HG03280 (cell line): Measurements from ENCODE around the gene DIP2C.
"Not testable (repeated sequence)": the region's sequence is repeated elsewhere in the genome, so short reads cannot be mapped to it uniquely, and the experiment has no call there.

ENCODE experiments used
- ATAC-seq: cut with Tn5 transposase; IDR thresholded peaks from one replicate; pipeline ENCODE4 v1.9.1; 2021; ENCODE audit warnings: mild to moderate bottlenecking, moderate library complexity; ENCODE audit not compliant: unreplicated experiment

The DIP2C gene

GRCh38 chr10:689452-690371, at the start of gene DIP2C:
Gene DIP2C, minus strand, starts transcription at chr10:689668. Its CDS starts 90 bp downstream, at chr10:689578.
- ATAC-seq = no peak

DNA sequence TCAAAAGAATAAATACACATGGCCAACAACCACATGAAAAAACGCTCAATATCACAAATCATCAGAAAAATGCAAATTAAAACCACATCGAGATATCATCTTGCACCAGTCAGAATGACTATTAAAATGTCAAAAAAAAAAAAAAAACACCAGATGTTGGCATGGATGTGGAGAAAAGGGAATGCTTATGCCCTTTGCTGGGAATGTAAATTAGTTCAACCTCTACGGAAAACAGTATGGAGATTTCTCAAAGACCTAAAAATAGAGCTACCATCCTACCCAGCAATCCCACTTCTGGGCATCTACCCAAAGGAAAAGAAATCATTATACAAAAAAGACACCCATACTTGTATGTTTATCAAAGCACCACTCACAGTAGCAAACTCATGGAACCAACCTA, 45.0 kb upstream of the DIP2C start:
- no peak for ATAC-seq

GRCh38 chr10:733086-733485, 43.6 kb upstream of the DIP2C start:
- ATAC-seq = no peak

- no peak for ATAC-seq
These were observed 39.7 kb upstream of the DIP2C start for GRCh38 chr10:729213-729612.

DNA sequence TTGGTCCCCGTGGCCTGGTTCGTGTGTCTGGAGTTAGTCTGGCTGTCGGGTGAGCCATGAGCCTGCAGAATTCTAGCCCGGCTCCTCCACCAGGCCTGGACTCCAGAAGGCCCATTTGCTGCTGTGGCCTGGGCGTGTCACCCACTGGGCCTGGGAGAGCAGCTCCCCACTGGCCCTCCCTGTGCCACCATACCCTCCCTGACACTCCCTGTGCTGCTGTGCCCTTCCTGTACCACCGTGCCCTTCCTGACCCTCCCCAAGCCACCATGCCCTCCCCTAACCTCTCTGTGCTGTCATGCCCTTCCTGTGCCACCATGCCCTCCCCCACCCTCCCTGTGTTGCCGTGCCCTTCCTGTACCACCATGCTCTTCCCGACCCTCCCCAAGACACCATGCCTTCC, 39.1 kb upstream of the DIP2C start:
- ATAC-seq = no peak

DNA sequence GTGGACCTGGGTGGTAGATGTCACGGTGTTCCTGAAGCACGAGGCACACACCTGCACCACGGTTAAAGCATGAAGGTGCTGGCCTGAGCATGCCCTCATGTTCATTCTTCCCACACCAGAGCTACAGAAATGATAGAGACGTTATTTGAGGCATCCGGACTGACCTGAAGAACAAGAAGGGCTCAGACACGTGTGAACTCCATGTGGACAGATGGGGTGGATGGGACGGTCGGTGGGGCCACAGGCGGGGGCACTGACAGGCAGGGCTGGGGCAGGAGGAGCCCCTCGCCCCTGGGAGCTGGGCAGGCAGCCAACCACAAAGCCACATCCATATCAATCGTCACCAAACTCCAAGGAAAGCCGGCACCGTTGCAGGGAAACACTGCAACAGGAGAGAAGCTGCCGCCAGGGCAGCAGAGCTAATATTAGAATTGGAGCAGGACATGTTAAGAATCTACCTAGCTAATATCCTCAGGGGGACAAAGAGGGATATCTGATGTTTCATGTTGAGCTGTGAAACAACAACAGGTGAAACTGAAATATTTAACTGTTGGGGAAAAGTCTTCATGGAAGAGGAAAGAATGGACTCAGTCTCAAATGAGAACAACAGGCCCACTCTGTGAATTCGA, 37.8 kb upstream of the DIP2C start:
- ATAC-seq = no peak

- ATAC-seq = no peak
These were observed 36.3 kb upstream of the DIP2C start for GRCh38 chr10:725786-726185.

DNA sequence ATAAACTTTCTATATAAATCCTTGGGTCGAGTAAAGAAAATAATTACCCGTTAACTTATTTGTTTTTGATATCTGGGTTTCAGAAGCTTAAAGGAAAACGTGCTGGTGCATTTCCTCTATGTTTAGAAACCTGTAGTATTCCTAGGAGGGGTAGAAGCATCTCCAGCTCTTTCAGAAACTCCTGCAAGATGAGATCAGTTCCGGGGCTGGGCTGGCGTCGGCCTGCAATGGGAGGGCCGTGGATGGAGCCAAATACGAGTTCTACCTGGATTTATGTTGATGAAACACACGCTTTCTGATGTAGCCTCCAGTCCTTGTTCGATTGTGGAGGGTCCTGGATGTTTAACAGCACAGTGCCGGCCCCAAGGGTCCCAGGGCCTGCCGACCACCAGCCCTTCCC, 35.8 kb upstream of the DIP2C start:
- no peak for ATAC-seq

GRCh38 chr10:723973-724372, 34.5 kb upstream of the DIP2C start:
- no peak for ATAC-seq

GRCh38 chr10:722281-723060, 33.0 kb upstream of the DIP2C start:
- ATAC-seq = no peak

DNA sequence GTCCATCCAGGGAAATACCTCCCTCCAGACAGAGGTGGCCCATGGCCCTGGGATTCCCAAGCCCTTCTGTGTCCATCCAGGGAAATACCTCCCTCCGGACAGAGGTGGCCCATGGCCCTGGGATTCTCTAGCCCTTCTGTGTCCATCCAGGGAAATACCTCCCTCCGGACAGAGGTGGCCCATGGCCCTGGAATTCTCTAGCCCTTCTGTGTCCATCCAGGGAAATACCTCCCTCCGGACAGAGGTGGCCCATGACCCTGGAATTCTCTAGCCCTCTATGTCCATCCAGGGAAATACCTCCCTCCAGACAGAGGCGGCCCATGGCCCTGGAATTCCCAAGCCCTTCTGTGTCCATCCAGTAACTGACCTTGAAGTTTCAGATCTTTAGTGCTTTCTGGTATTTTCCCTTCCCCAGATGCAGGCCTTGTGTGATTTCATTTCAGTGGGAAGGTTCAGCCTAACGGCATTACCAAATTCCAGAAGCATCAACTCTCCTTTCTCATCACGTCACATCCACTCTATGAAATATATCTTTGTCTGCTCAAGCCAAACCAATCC, 28.8 kb upstream of the DIP2C start:
- no peak for ATAC-seq

DNA sequence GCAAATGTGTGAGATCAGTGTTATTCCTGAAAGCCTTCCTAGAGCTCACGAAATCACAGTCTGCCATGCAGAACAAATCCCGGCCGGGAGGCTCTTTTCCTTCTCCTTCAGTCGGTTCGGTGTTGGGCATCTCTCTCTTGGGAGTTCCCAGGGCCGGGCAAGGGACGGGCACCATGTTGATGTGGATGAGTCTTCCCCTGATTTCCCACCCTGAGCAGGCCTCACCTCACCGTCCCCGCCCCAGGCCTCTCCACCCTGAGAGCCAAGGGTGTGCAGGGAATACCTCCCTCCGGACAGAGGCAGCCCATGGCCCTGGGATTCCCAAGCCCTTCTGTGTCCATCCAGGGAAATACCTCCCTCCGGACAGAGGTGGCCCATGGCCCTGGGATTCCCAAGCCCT, 28.0 kb upstream of the DIP2C start:
- ATAC-seq = no peak

- no peak for ATAC-seq
These were observed 27.4 kb upstream of the DIP2C start for GRCh38 chr10:716821-717220.

DNA sequence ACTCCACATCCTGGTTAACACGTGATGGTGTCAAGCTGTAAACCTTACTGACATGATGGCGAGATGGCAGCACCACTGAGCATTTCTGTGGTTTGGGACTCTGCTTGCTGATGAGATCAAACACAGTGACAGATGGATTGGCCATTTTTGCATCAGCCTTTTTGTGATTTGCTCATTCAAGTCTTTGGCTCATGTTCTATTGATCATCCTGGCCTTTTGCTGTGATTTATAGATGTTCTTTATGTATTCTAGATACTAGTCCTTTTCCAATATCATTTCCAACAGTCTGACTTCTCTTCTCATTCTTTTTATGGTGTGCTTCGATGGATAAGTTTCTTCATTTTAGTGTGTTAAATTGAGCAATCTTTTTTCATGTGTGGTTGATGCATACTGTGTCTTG, 24.7 kb upstream of the DIP2C start:
- ATAC-seq = no peak

GRCh38 chr10:712575-712974, 23.1 kb upstream of the DIP2C start:
- no peak for ATAC-seq

DNA sequence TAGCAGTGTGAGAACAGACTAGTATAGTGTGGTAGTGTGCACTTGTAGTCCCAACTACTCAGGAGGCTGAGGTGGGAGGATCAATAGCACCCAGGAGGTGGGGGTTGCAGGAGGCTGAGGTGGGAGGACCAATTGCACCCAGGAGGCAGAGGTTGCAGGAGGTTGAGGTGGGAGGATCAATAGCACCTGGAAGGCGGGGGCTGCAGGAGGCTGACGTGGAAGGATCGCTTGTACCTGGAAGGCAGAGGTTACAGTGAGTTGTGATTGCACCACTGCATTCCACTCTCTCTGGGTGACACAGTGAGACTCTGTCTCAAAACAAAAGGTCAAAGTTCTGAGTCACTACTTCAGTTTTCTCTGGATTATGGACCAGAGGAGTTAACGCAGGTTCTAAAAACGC, 22.6 kb upstream of the DIP2C start:
- ATAC-seq = no peak

GRCh38 chr10:707861-708260, 18.4 kb upstream of the DIP2C start:
- ATAC-seq = no peak

GRCh38 chr10:707456-707855, 18.0 kb upstream of the DIP2C start:
- no peak for ATAC-seq

DNA sequence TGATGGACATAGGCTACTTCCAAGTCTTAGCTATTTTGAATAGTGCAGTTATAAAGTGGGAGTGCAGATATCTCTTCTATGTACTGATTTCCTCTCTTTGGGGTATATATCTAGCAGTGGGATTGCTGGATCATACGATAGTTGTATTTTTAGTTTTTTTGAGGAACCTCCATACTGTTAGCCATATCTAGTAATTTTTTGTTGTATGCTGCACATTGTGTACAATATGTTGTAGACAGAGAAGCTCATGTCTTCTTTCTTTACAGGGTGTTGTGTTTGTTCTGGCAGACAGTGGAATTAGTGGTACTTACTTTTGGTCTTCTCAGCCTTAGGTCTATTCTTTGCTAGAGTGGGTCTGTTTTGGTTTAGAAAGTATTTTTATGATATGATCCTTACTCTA, 13.7 kb upstream of the DIP2C start:
- ATAC-seq = no peak

GRCh38 chr10:700183-700582, 10.7 kb upstream of the DIP2C start:
- ATAC-seq = not testable (repeated sequence)
